ENCODE data around the gene SPAG5.

The SPAG5 gene

DNA sequence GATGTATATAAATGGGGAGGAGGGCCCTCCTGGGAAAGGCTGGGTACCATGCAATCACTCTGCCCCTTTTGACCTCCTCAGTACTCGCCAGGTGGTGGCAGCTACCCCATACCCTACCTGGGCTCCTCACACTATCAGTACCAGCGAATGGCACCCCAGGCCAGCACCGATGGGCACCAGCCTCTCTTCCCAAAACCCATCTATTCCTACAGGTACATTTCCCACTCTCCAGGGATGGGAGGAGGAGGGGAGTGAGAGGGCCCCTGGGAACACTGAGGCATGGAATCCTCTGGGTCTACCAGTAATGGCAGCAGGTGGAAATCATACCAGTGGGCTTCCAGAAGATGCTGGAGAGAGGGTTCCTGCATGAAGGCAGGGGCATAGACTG is 69.8 kb downstream of the SPAG5 start:
- Mint-ChIP-seq H3K4me3 (no peak overlapping the region), H3K27ac (no peak overlapping the region), H3K36me3 (no peaks in the 10 kb centered on the region)

DNA sequence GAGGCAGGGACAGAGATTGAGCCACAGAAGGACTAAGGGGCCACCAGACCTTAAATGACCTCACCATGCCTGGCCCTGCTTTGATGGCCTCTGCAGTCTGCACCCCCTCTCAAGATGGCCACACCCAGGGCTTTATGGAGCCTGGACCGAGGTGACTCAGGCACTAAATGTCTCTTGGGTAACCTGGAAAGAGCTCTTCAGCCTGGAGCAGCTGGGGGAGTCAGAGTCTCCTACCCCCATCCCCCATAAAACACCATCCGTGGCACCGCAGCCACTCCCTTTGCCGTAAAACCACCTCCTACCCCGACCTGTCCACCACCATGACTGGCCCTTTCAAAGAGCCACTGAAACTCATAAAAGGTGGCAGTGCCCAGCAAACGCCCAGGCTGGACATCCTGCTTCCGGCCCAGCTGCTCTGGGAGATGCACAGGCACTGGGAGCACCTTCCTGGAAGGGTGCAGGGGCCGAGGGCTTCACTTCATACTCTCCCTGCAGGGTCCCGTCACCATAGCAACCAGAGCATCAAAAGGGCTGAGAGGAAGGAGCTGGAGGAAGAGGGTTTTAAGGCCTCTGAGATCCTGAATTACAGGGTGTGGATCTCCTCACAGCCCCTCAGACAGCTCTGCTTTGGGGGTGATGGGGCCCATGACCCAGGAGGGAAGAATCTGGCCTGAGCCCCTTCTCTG is 70.4 kb downstream of the SPAG5 start:
- no peaks in the 10 kb centered on the region for H3K9me3 Mint-ChIP-seq
- no peaks in the 10 kb centered on the region for H3K36me3 Mint-ChIP-seq
- DNase-seq (ENCODE audit: low spot score in 2 of 2), result no peak
- H3K4me3 Mint-ChIP-seq, result no peak overlapping the region
- no peak for ATAC-seq
- H3K4me1 Mint-ChIP-seq, result peaks cover 2% of the 10 kb centered on the region
- peak overlapping the region; percentile 32 for H3K27ac Mint-ChIP-seq

More for the DNA sequence above, 69.8 kb downstream of the SPAG5 start:
- H3K9me3 Mint-ChIP-seq, result no peaks in the 10 kb centered on the region
- no peak for ATAC-seq
- peaks cover 5% of the 10 kb centered on the region for H3K4me1 Mint-ChIP-seq
- no peak for DNase-seq (ENCODE audit: low spot score in 2 of 2)

DNA sequence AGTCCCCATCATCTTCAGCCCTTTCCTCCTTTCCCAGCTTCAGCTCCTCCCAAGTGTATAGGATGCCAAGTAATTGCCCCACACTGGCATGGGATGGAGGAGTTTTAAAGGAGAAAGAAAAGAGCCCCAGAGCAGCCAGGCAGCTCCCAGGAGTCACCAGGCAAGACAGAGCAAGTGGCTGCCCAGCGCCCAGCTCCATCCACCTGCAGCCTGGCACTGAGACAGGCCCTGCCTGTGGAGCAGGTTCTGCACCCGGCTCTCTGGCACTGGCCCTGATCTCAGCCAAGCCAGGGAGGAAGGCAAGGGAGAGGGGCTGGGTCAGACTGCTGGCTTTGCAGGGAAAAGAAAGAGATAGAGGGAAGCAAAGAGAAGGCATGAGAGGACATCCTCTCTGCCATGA is 71.0 kb downstream of the SPAG5 start:
- DNase-seq (ENCODE audit: low spot score in 2 of 2) (no peak), ATAC-seq (no peak)
- H3K9me3 Mint-ChIP-seq, result no peaks in the 10 kb centered on the region
- no peaks in the 10 kb centered on the region for H3K36me3 Mint-ChIP-seq
- H3K27ac Mint-ChIP-seq, result peak overlapping the region; percentile 32
- H3K4me3 Mint-ChIP-seq, result no peak overlapping the region
- H3K4me1 Mint-ChIP-seq, result no peaks in the 10 kb centered on the region
